Fibroblast of lung (primary cell): ENCODE measurements around the gene NRCAM.

Source experiments
- CTCF ChIP-seq, 2 donors: IDR thresholded peaks in 1 of 2; conservative IDR thresholded peaks in 1 of 2; 1 replicate in 1 of 2; 2 replicates in 1 of 2; pipeline ENCODE4 v1.5.1; 2011 to 2012; ENCODE audit warnings: low read length in 2 of 2, control low read depth in 1 of 2, inconsistent platforms in 1 of 2, low read depth in 1 of 2, mild to moderate bottlenecking in 1 of 2
- EZH2 ChIP-seq: IDR thresholded peaks from 2 replicates; pipeline ENCODE4 v1.5.1; 2012; ENCODE audit warnings: low read length, control low read depth, mild to moderate bottlenecking; ENCODE audit errors: missing control alignments

- TF ChIP-seq CTCF (conservative IDR thresholded peaks at IDR 0.05 in 1 of 2, IDR thresholded peaks at IDR 0.05 in 1 of 2; ENCODE audit: low read depth in 1 of 2, low read length in 2 of 2) (no peak), EZH2 (no peak)
These were observed 171.2 kb downstream of the NRCAM start for GRCh38 chr7:108285003-108285368.
